GM21528 (cell line): Measurements from ENCODE around the gene NUP210.

Source experiments
- ATAC-seq: cut with Tn5 transposase; IDR thresholded peaks from one replicate; pipeline ENCODE4 v1.9.1; 2021; ENCODE audit warnings: mild to moderate bottlenecking, moderate library complexity; ENCODE audit not compliant: unreplicated experiment, low FRiP score

Gene NUP210

GRCh38 chr3:13332740-13333139 lies 87.4 kb downstream of the NUP210 start:
- no peak for ATAC-seq

- ATAC-seq, result peak; percentile 95
These were observed 88.0 kb downstream of the NUP210 start for GRCh38 chr3:13332158-13332557.

- ATAC-seq, result no peak
These were observed 90.4 kb downstream of the NUP210 start for GRCh38 chr3:13329746-13330145.

- no peak for ATAC-seq
These were observed 94.2 kb downstream of the NUP210 start for GRCh38 chr3:13325892-13326443.

GRCh38 chr3:13324835-13325501 lies 95.2 kb downstream of the NUP210 start:
- no peak for ATAC-seq

- ATAC-seq, result no peak
These were observed 96.3 kb downstream of the NUP210 start for GRCh38 chr3:13323822-13324221.

- ATAC-seq, result no peak
These were observed 97.8 kb downstream of the NUP210 start for GRCh38 chr3:13322324-13322723.

GRCh38 chr3:13319564-13320220 lies 100.4 kb downstream of the NUP210 start:
- no peak for ATAC-seq

- ATAC-seq, result no peak
These were observed 101.3 kb downstream of the NUP210 start for GRCh38 chr3:13318626-13319470.

- ATAC-seq, result no peak
These were observed 102.4 kb downstream of the NUP210 start for GRCh38 chr3:13317596-13318320.

- ATAC-seq, result no peak
These were observed 103.5 kb downstream of the NUP210 start for GRCh38 chr3:13316603-13317002.

GRCh38 chr3:13314877-13315276 lies 105.2 kb downstream of the NUP210 start:
- ATAC-seq, result no peak

GRCh38 chr3:13313813-13314212 lies 106.3 kb downstream of the NUP210 start:
- ATAC-seq, result no peak

GRCh38 chr3:13309004-13309403 lies 111.1 kb downstream of the NUP210 start:
- ATAC-seq, result no peak

- no peak for ATAC-seq
These were observed 111.7 kb downstream of the NUP210 start for GRCh38 chr3:13308380-13308801.

- ATAC-seq, result no peak
These were observed 113.1 kb downstream of the NUP210 start for GRCh38 chr3:13307041-13307440.

GRCh38 chr3:13305623-13306022 lies 114.5 kb downstream of the NUP210 start:
- ATAC-seq, result no peak

- ATAC-seq, result no peak
These were observed 116.7 kb downstream of the NUP210 start for GRCh38 chr3:13303410-13303809.

- ATAC-seq, result no peak
These were observed 118.7 kb downstream of the NUP210 start for GRCh38 chr3:13301286-13301987.
